Activated CD4-positive, alpha-beta T cell treated with anti-CD3 and anti-CD28 coated beads, Interleukin-2, amount 50 U/mL, for 4 hours (primary cell): ENCODE measurements around the gene ETDC.

Source experiments
- DNase-seq, 2 experiments: peaks; one replicate each; pipeline ENCODE4 v3.0.0-alpha.2; 2020

Gene ETDC

DNA sequence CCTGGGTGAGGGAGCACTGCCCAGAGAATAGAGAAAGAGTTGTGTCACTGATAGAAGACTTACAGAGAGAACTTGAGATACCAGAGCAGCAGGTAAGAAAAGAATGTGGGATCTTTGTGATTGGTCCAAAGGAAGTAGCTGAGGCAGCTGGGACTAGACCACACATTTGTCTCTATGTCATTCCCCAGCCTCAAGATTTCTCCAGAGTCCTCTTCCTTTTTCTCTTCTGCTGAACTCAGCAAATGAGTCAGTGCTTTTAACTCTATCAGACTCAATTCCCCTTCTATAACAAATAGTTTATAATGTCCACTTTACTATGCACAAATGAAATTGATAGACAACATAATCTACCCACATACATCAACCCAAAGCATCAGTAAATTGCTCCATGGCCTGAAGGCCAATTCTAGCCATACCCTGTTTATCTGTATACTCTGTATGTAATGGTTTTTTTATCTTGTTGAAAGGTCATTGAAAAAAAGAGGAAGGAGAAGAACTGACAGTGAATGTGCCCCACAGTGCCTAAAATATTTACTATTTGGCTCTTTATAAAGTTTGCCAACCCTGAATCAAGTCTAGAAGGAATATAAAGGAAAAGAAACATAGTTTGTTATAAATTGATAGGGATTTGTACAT is 38.2 kb downstream of the ETDC start:
- DNase-seq: no peak

DNA sequence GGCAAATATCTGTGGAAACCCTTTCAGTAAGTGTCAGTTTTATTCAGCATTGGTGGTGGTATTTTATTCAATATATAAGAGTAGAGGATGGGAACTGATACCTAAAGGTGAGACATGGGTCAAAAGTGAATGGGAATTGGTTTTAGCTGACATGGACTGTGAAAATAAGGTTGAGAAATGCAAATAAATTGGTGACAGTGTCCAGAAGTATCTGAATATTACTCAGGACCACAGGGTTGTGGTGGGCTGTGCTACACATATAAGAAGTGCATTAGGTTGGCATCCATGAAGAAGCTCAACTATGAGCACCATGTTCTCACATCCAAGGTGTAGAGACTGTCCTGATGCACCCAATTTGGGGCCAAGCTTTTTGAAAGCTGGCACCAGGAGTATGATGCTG is 45.0 kb downstream of the ETDC start:
- DNase-seq: no peak
